Astrocyte of the spinal cord (primary cell): ENCODE measurements around the gene HIVEP3.
A peak's percentile ranks its signal among the peaks of the same experiment; 100 is the strongest.

Experiments used
- DNase-seq: peaks from one replicate; pipeline ENCODE4 v3.0.0; 2011; ENCODE audit warnings: low read depth, low spot score
- H3K4me3 ChIP-seq: 2 replicates; pipeline ENCODE4 v1.5.1; 2011; ENCODE audit warnings: low read depth, mild to moderate bottlenecking, low read length, moderate library complexity
- in situ Hi-C: cut with HindIII; loops from 2 replicates; pipeline ENCODE4 v1.10.0; 2017; ENCODE audit warnings: low sequenced_read_pairs
- TF ChIP-seq, protein P1 (sequence below): IDR thresholded peaks from 2 replicates; pipeline ENCODE4 v1.5.1; 2012; ENCODE audit warnings: low read depth, mild to moderate bottlenecking, low read length, inconsistent platforms

HIVEP3 gene

DNA sequence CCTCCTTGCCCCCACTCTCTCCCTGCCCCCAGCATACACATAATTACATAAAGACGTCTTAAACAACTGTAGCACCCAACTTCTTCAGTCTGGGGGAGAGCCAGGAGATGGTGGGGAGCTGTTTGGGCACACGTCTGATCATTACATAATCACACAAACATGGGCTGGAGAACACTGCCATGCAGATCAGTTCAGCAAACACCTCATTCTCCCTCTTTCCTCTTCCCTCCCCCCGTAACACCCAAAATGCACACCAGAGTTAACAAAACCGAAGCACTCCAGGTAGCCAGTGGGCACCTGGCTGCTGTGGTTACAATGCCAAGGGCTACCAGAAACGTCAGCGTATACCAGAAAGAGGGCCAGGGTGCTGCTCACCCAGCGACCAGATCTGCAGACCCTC is 1.6 kb downstream of the HIVEP3 start:
- in situ Hi-C loops: no loop called here
- TF ChIP-seq, protein P1, sequence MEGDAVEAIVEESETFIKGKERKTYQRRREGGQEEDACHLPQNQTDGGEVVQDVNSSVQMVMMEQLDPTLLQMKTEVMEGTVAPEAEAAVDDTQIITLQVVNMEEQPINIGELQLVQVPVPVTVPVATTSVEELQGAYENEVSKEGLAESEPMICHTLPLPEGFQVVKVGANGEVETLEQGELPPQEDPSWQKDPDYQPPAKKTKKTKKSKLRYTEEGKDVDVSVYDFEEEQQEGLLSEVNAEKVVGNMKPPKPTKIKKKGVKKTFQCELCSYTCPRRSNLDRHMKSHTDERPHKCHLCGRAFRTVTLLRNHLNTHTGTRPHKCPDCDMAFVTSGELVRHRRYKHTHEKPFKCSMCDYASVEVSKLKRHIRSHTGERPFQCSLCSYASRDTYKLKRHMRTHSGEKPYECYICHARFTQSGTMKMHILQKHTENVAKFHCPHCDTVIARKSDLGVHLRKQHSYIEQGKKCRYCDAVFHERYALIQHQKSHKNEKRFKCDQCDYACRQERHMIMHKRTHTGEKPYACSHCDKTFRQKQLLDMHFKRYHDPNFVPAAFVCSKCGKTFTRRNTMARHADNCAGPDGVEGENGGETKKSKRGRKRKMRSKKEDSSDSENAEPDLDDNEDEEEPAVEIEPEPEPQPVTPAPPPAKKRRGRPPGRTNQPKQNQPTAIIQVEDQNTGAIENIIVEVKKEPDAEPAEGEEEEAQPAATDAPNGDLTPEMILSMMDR: no peak
- no peak for DNase-seq
- peak overlapping the region; percentile 53 for H3K4me3 ChIP-seq

DNA sequence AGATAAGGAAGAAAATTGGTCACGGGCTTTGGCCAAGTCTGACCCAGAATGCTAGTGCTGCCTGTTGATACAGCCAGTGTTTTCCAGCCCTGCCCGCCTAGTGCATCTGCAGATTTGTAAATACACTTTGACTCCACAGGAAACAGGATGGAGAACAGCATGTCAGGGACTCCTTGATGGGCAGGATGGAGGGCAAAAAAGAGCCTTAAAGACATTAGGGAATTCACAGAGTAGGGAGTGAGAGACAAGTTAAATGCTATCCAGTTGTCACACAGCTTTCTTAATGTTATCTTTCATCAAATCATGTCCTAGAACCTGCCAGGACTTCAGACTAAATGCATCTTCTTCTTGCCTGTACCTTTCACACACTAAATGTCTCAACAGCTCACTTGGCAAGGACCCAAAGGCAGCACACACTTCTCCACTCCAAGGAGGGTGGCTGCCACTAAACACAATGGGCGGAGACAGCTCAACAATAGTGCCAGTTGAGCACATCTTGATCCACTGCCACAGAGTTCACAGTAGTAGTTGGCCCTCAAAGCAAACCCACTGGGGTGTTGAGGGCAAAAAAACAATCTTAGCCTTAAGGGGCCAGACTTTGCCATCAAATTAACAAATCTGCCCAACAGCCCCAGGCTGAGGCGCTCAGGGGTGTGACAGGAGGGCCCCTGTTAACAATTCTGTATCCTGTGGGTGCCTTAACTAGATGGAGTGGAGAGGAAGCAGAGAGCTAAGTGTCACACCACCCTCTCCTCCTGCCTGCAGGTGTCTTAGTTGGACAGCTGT is 2.7 kb downstream of the HIVEP3 start:
- TF ChIP-seq, protein P1: no peak
- H3K4me3 ChIP-seq: no peak overlapping the region
- no peak for DNase-seq
- in situ Hi-C loops: no loop called here

DNA sequence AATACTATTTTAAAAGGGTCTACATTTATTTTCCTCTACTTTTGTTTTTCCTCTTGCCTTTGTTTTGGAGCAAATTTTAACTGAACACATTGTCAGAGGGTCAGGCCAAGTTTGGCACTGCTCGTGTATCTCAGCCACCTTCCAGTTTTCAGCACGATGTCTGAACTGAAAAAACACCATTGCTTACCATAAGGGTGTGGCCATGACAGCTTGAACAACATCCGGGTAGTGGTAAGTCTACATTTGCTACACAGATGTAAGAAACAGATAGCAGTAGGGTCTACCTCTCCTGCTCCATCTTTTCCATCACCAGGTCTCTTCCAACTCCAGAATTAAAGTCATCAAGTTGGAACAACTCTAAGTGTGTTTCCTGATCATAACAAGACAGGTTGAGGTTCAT is 4.2 kb downstream of the HIVEP3 start:
- no peak overlapping the region for H3K4me3 ChIP-seq
- in situ Hi-C loops: no loop called here
- TF ChIP-seq, protein P1: no peak
- no peak for DNase-seq

DNA sequence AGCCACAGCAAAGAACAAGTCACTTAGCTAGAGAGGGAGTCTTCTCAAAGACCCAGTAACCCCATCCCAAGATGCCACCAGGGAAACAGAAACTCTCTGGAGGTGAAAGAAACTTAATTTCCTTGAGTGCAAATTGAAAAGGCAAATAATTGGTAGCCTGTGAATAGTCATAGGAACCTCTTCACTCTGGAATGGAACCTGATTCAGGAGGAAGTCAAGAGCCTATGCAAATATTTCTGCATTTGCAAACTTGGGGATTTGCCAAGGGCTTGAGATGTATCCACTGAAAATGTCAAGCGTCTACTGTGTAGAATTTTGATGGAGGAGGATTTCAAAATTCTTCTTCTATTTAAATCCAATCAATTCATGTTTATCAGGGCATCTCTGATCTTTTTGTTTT is 5.7 kb downstream of the HIVEP3 start:
- in situ Hi-C loops: no loop called here

DNA sequence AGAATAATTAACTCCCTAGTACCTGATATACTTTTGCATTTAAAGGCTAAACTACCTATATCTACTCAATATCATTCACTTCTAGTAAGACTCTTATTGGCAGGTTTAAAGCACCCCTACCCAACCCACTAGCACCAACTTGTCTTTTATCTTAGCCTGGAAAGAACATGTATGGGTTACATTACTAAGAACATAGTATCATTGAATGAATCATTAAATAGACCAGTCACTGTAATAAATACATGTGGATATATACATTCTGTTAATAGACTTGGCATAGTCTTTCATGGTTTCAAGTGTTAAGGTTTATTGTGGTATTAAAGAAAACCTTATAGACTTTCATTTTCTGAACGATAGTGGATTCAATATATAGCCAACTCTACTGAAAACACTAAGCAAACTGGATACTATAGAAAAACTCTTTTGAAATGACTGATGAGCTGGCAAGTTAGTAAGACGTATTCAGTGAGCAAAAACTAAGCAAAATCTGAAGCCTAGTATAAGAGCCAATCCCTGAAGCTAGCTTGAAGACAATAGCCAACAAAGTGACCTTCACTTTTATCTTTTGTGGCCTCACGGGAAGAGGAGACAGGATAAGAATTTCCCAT is 10.3 kb downstream of the HIVEP3 start:
- no peak overlapping the region for H3K4me3 ChIP-seq
- no peak for DNase-seq
- TF ChIP-seq, protein P1: no peak
- in situ Hi-C loops: no loop called here

More for the DNA sequence above, 5.7 kb downstream of the HIVEP3 start:
- no peak overlapping the region for H3K4me3 ChIP-seq
- TF ChIP-seq, protein P1: no peak
- no peak for DNase-seq

DNA sequence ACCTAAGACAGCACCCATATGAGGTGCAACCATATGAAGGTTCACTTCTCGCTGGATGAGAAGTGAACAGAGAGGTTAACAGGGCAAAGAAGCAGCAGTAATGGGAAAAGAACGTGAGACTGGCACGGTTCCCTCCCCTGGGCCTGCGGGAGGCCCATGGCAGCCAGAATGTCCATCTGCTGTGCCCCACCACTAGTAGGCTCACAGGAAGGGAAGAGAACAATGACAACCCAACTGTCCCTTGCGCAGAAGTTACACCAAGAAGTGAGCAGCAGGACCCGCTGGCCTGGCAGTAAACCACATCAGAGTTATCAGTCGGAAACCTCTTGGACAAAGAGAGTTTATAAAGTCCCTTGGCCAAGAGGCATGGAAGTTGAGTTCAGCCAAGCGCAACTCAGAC is 11.3 kb downstream of the HIVEP3 start:
- no peak overlapping the region for H3K4me3 ChIP-seq
- TF ChIP-seq, protein P1: no peak
- DNase-seq: no peak
- in situ Hi-C loops: no loop called here
